Activated CD4-positive, CD25-positive, alpha-beta regulatory T cell (primary cell): ENCODE data around the gene MCRIP2.

Experiments
- DNase-seq, 4 experiments: peaks; one replicate each; lab custom pipeline; 2025; lab: John Stamatoyannopoulos, UW

Gene MCRIP2

GRCh38 chr16:648071-648780 is 6.6 kb downstream of the MCRIP2 start:
- peak in 1 of 4 experiments; percentile 16 for DNase-seq

- peak; percentile 80 to 90 (median 86) for DNase-seq
These were observed 7.4 kb downstream of the MCRIP2 start, which contains the start of gene WDR90 for GRCh38 chr16:648781-649589. Gene WDR90 (plus strand): TSS chr16:649365. CDS start chr16:649417, 52 bp downstream.

- DNase-seq = no peak
These were observed 8.0 kb downstream of the MCRIP2 start for GRCh38 chr16:649631-650030.

- DNase-seq = no peak
These were observed 10.2 kb downstream of the MCRIP2 start for GRCh38 chr16:651844-652243.

GRCh38 chr16:652454-653305 is 11.1 kb downstream of the MCRIP2 start:
- no peak for DNase-seq

GRCh38 chr16:654034-654433 is 12.4 kb downstream of the MCRIP2 start:
- DNase-seq = no peak

GRCh38 chr16:657487-657886 is 15.9 kb downstream of the MCRIP2 start:
- no peak for DNase-seq

GRCh38 chr16:658679-659571 is 17.3 kb downstream of the MCRIP2 start:
- DNase-seq = no peak

GRCh38 chr16:659618-660017 is 18.0 kb downstream of the MCRIP2 start:
- DNase-seq = no peak

GRCh38 chr16:660132-660458 is 18.5 kb downstream of the MCRIP2 start:
- no peak for DNase-seq

- DNase-seq = peak; percentile 45 to 66 (median 52)
These were observed 19.0 kb downstream of the MCRIP2 start for GRCh38 chr16:660459-661183.

GRCh38 chr16:661184-661821 is 19.7 kb downstream of the MCRIP2 start:
- DNase-seq = no peak

GRCh38 chr16:662095-662494 is 20.5 kb downstream of the MCRIP2 start:
- no peak for DNase-seq

- DNase-seq = no peak
These were observed 21.0 kb downstream of the MCRIP2 start for GRCh38 chr16:662597-662996.

GRCh38 chr16:666572-666971 is 24.9 kb downstream of the MCRIP2 start:
- DNase-seq = no peak

GRCh38 chr16:667113-667779 is 25.6 kb downstream of the MCRIP2 start:
- DNase-seq = no peak

GRCh38 chr16:667780-668518 is 26.3 kb downstream of the MCRIP2 start, which contains the start of gene RHOT2:
Gene RHOT2 (plus strand): TSS chr16:668132. CDS start chr16:668200, 68 bp downstream.
- DNase-seq = peak; percentile 83 to 93 (median 90)

- DNase-seq = no peak
These were observed 27.0 kb downstream of the MCRIP2 start for GRCh38 chr16:668519-669171.
